ENCODE results near the gene PLXNA1.

PLXNA1 gene

GRCh38 chr3:126961791-126962461 lies 21.0 kb upstream of the PLXNA1 start:
- H3K79me2 ChIP-seq (ENCODE audit: insufficient read depth, low read length), result no peaks in the 10 kb centered on the region
- DNase-seq (no peak), ATAC-seq (ENCODE audit: insufficient read depth, low read depth) (no peak)
- no peaks in the 10 kb centered on the region for H3K27me3 ChIP-seq (ENCODE audit: insufficient read depth, low read length, poor library complexity)
- no peaks in the 10 kb centered on the region; the same call in 1 of the 2 replicates for H4K20me1 ChIP-seq (ENCODE audit: insufficient read depth, low read length)
- no peaks in the 10 kb centered on the region for H3K4me1 ChIP-seq (ENCODE audit: insufficient read depth, low read length)
- H2AFZ ChIP-seq (ENCODE audit: low read depth, low read length), result no peak overlapping the region
- H3K36me3 ChIP-seq (ENCODE audit: insufficient read depth, low read length), result peaks cover 14% of the 10 kb centered on the region
- TF ChIP-seq CTCF (IDR thresholded peaks at IDR 0.05; ENCODE audit: borderline replicate concordance, extremely low read depth, low read length, poor library complexity, severe bottlenecking), result no peak
- TF ChIP-seq EZH2 (IDR thresholded peaks at IDR 0.05; ENCODE audit: borderline replicate concordance, low read depth, low read length, severe bottlenecking), result no peak
- H3K9ac ChIP-seq (ENCODE audit: low read depth, low read length), result no peak overlapping the region; the same call in 1 of the 2 replicates
- no peak overlapping the region for H3K4me2 ChIP-seq (ENCODE audit: insufficient read depth, low read length)
- H3K27ac ChIP-seq (ENCODE audit: low read length), result no peak overlapping the region
- H3K9me3 ChIP-seq (ENCODE audit: insufficient read depth, low read length, severe bottlenecking), result no peaks in the 10 kb centered on the region
- H3K4me3 ChIP-seq (ENCODE audit: low read depth in 1 of 2, low read length in 2 of 2), result no peak overlapping the region

GRCh38 chr3:126962756-126963155 lies 20.2 kb upstream of the PLXNA1 start:
- no peak for DNase-seq
- no peak overlapping the region for H2AFZ ChIP-seq (ENCODE audit: low read depth, low read length)
- H3K79me2 ChIP-seq (ENCODE audit: insufficient read depth, low read length), result no peaks in the 10 kb centered on the region
- H3K4me3 ChIP-seq (ENCODE audit: low read depth in 1 of 2, low read length in 2 of 2), result no peak overlapping the region
- ATAC-seq (ENCODE audit: insufficient read depth, low read depth), result no peak
- no peaks in the 10 kb centered on the region for H3K27me3 ChIP-seq (ENCODE audit: insufficient read depth, low read length, poor library complexity)
- no peak overlapping the region for H3K4me2 ChIP-seq (ENCODE audit: insufficient read depth, low read length)
- H3K36me3 ChIP-seq (ENCODE audit: insufficient read depth, low read length), result peaks cover 14% of the 10 kb centered on the region
- H3K9ac ChIP-seq (ENCODE audit: low read depth, low read length), result no peak overlapping the region
- H3K27ac ChIP-seq (ENCODE audit: low read length), result no peak overlapping the region
- TF ChIP-seq CTCF (IDR thresholded peaks at IDR 0.05; ENCODE audit: borderline replicate concordance, extremely low read depth, low read length, poor library complexity, severe bottlenecking) (no peak), EZH2 (IDR thresholded peaks at IDR 0.05; ENCODE audit: borderline replicate concordance, low read depth, low read length, severe bottlenecking) (no peak)
- peaks cover 2% of the 10 kb centered on the region; the same call in 1 of the 2 replicates for H4K20me1 ChIP-seq (ENCODE audit: insufficient read depth, low read length)
- no peaks in the 10 kb centered on the region for H3K4me1 ChIP-seq (ENCODE audit: insufficient read depth, low read length)
- no peaks in the 10 kb centered on the region for H3K9me3 ChIP-seq (ENCODE audit: insufficient read depth, low read length, severe bottlenecking)

GRCh38 chr3:126963261-126964190 lies 19.4 kb upstream of the PLXNA1 start:
- Histone ChIP-seq H3K4me2 (ENCODE audit: insufficient read depth, low read length) (no peak overlapping the region), H4K20me1 (ENCODE audit: insufficient read depth, low read length) (peaks cover 2% of the 10 kb centered on the region; the same call in 1 of the 2 replicates), H3K27ac (ENCODE audit: low read length) (no peak overlapping the region), H3K79me2 (ENCODE audit: insufficient read depth, low read length) (no peaks in the 10 kb centered on the region), H3K9ac (ENCODE audit: low read depth, low read length) (no peak overlapping the region), H2AFZ (ENCODE audit: low read depth, low read length) (no peak overlapping the region), H3K9me3 (ENCODE audit: insufficient read depth, low read length, severe bottlenecking) (no peaks in the 10 kb centered on the region), H3K4me3 (ENCODE audit: low read depth in 1 of 2, low read length in 2 of 2) (no peak overlapping the region), H3K27me3 (ENCODE audit: insufficient read depth, low read length, poor library complexity) (no peaks in the 10 kb centered on the region), H3K36me3 (ENCODE audit: insufficient read depth, low read length) (peaks cover 8% of the 10 kb centered on the region), H3K4me1 (ENCODE audit: insufficient read depth, low read length) (no peaks in the 10 kb centered on the region)
- DNase-seq, result no peak
- ATAC-seq (ENCODE audit: insufficient read depth, low read depth), result no peak
- TF ChIP-seq EZH2 (IDR thresholded peaks at IDR 0.05; ENCODE audit: borderline replicate concordance, low read depth, low read length, severe bottlenecking) (no peak), CTCF (IDR thresholded peaks at IDR 0.05; ENCODE audit: borderline replicate concordance, extremely low read depth, low read length, poor library complexity, severe bottlenecking) (no peak)

Measured in DND-41 (cell line).